HepG2 (cell line): Measurements from ENCODE around the gene TP53I3. TPM values are rescaled to one million over a fixed set of nuclear protein-coding genes. Genes with fewer than 3 reads are reported as not detected.

Experiments used
- DBP ChIP-seq: sonication (generic); formaldehyde crosslinking; IDR thresholded peaks from 2 replicates; pipeline ENCODE4 v1.4.0; 2020; ENCODE audit warnings: missing genetic modification reagents; ENCODE audit errors: not compliant biosample characterization
- FOXO1 ChIP-seq: sonication (generic); formaldehyde crosslinking; IDR thresholded peaks from 2 replicates; pipeline ENCODE4 v1.4.0; 2020; ENCODE audit warnings: missing genetic modification reagents
- GMEB2 ChIP-seq: IDR thresholded peaks from 2 replicates; pipeline ENCODE4 v1.6.1; 2016; ENCODE audit warnings: missing biosample characterization, missing genetic modification reagents, low read depth
- JUNB ChIP-seq: sonication (generic); formaldehyde crosslinking; IDR thresholded peaks from 2 replicates; pipeline ENCODE4 v1.8.0; 2022; ENCODE audit warnings: missing genetic modification reagents, mild to moderate bottlenecking, borderline replicate concordance
- KAT8 ChIP-seq: IDR thresholded peaks from 2 replicates; pipeline ENCODE4 v1.6.1; 2016; ENCODE audit warnings: missing genetic modification reagents, missing compliant biosample characterization
- KLF12 ChIP-seq: sonication (generic); formaldehyde crosslinking; IDR thresholded peaks from 2 replicates; pipeline ENCODE4 v1.4.0; 2020; ENCODE audit warnings: missing genetic modification reagents, borderline replicate concordance
- MTF2 ChIP-seq: sonication (generic); formaldehyde crosslinking; IDR thresholded peaks from 2 replicates; pipeline ENCODE4 v1.5.0; 2020; ENCODE audit warnings: missing genetic modification reagents, borderline replicate concordance
- RARA ChIP-seq: IDR thresholded peaks from 2 replicates; pipeline ENCODE4 v1.6.1; 2016; ENCODE audit warnings: missing genetic modification reagents, missing compliant biosample characterization
- RERE ChIP-seq: IDR thresholded peaks from 2 replicates; pipeline ENCODE4 v1.6.1; 2016; ENCODE audit warnings: low read depth, missing genetic modification reagents, missing compliant biosample characterization
- SOX5 ChIP-seq: IDR thresholded peaks from 2 replicates; pipeline ENCODE4 v1.6.1; 2016; ENCODE audit warnings: borderline replicate concordance
- SP1 ChIP-seq, 2 experiments: fragments of 450-650 bp in 1 of 2; sonication (generic) in 1 of 2; formaldehyde crosslinking in 1 of 2; IDR thresholded peaks; 2 replicates each; pipeline versions ENCODE4 v1.4.0 to v1.6.1; 2016 to 2020; ENCODE audit warnings: missing genetic modification reagents in 1 of 2
- TEAD2 ChIP-seq: sonication (generic); formaldehyde crosslinking; IDR thresholded peaks from 2 replicates; pipeline ENCODE4 v1.9.0; 2021; ENCODE audit warnings: missing genetic modification reagents
- TRIM22 ChIP-seq: fragments of 450-650 bp; IDR thresholded peaks from 2 replicates; pipeline ENCODE4 v1.6.1; 2017
- ZBTB14 ChIP-seq: sonication (generic); formaldehyde crosslinking; IDR thresholded peaks from 2 replicates; pipeline ENCODE4 v1.4.0; 2020; ENCODE audit warnings: missing genetic modification reagents
- ZNF17 ChIP-seq: sonication (generic); formaldehyde crosslinking; IDR thresholded peaks from 2 replicates; pipeline ENCODE4 v1.5.0; 2020; ENCODE audit warnings: mild to moderate bottlenecking, missing genetic modification reagents
- ZNF24 ChIP-seq: fragments of 450-650 bp; IDR thresholded peaks from 2 replicates; pipeline ENCODE4 v1.6.1; 2017; ENCODE audit warnings: antibody characterized with exemption, mild to moderate bottlenecking
- ZNF354B ChIP-seq: sonication (generic); formaldehyde crosslinking; IDR thresholded peaks from 2 replicates; pipeline ENCODE4 v1.8.0; 2022; ENCODE audit warnings: mild to moderate bottlenecking, missing genetic modification reagents
- ZNF776 ChIP-seq: sonication (generic); formaldehyde crosslinking; IDR thresholded peaks from 2 replicates; pipeline ENCODE4 v1.4.0; 2020; ENCODE audit warnings: mild to moderate bottlenecking, missing genetic modification reagents
- polyA plus RNA-seq, 8 experiments: library from polyadenylated mRNA; depleted of rRNA in 3 of 8; stranded (reverse) in 7 of 8; unstranded in 1 of 8; fragments of >200 nt; fragmentation: Illumina TruSeq in 4 of 8; extraction: Trizol in 4 of 8; gene quantifications; 2 replicates each; pipeline versions ENCODE4 v1.2.1 to v1.2.3, GENCODE V29; 2011 to 2016; ENCODE audit warnings: low read depth in 4 of 8, missing spikeins in 1 of 8, mixed read lengths in 1 of 8; ENCODE audit not compliant: insufficient read depth in 1 of 8
- total RNA-seq, 5 experiments: library from RNA; depleted of rRNA; stranded (reverse); fragments of >200 nt; fragmentation: Illumina TruSeq; extraction: Trizol; gene quantifications; 2 replicates each; pipeline ENCODE4 v1.2.3, GENCODE V29; 2016; ENCODE audit warnings: low read depth in 1 of 5

The TP53I3 gene
- total and polyA plus RNA-seq, 2 of the 13 experiments (the other 11 are each of a cell fraction or from before 2014, with no cell fraction given) = 25.0 to 44.1 TPM

GRCh38 chr2:24045511-24046508 lies 38.8 kb downstream of the TP53I3 start (continued):
- TF ChIP-seq FOXO1 (no peak), SP1 (IDR thresholded peaks at IDR 0.05) (no peak), SP1 (CRISPR knock-in tag; IDR thresholded peaks at IDR 0.05) (no peak), KLF12 (CRISPR knock-in tag) (no peak), ZBTB14 (no peak), ZNF354B (CRISPR knock-in tag) (no peak), RARA (CRISPR knock-in tag) (peak; percentile 72), DBP (no peak), ZNF776 (no peak), GMEB2 (no peak), KAT8 (0 out of 2 replicates have a peak, but pooled peaks have one; percentile 29), TRIM22 (no peak), ZNF24 (no peak), JUNB (no peak), ZNF17 (CRISPR knock-in tag) (no peak), SOX5 (peak; percentile 62), MTF2 (no peak), TEAD2 (CRISPR knock-in tag) (no peak), RERE (CRISPR knock-in tag) (0 out of 2 replicates have a peak, but pooled peaks have one; percentile 39)
